GM12878 (cell line): Measurements from ENCODE around the gene MRM3. TPM values are rescaled to one million over a fixed set of nuclear protein-coding genes. Genes with fewer than 3 reads are reported as not detected.

Source experiments
- BCL11A ChIP-seq: IDR thresholded peaks from 2 replicates; pipeline ENCODE4 v1.6.1; 2011; ENCODE audit warnings: low read depth, low read length
- BCL3 ChIP-seq: IDR thresholded peaks from 2 replicates; pipeline ENCODE4 v1.6.1; 2011; ENCODE audit warnings: borderline replicate concordance, low read depth, mild to moderate bottlenecking, moderate library complexity, low read length; ENCODE audit not compliant: insufficient read depth, poor library complexity, severe bottlenecking
- BCLAF1 ChIP-seq: fragments of 450-650 bp; IDR thresholded peaks from 2 replicates; pipeline ENCODE4 v1.6.1; 2017; ENCODE audit warnings: antibody characterized with exemption, mild to moderate bottlenecking, moderate library complexity
- EED ChIP-seq: sonication (generic); IDR thresholded peaks from 2 replicates; pipeline ENCODE4 v1.6.1; 2016; ENCODE audit warnings: antibody characterized with exemption, low read depth
- EZH2 ChIP-seq: IDR thresholded peaks from 2 replicates; pipeline ENCODE4 v1.6.1; 2012; ENCODE audit warnings: low read depth, mild to moderate bottlenecking, control low read depth, inconsistent platforms, low read length, borderline replicate concordance; ENCODE audit not compliant: control insufficient read depth
- GATAD2B ChIP-seq: fragments of 450-650 bp; conservative IDR thresholded peaks from 2 replicates; pipeline ENCODE4 v1.6.1; 2017; ENCODE audit warnings: low read depth, mild to moderate bottlenecking, moderate library complexity
- JUND ChIP-seq: IDR thresholded peaks from 2 replicates; pipeline ENCODE4 v1.6.1; 2012; ENCODE audit warnings: low read depth, mild to moderate bottlenecking, low read length, improper control_type of control experiment, moderate library complexity
- MAX ChIP-seq: IDR thresholded peaks from 2 replicates; pipeline ENCODE4 v1.6.1; 2012; ENCODE audit warnings: low read depth, low read length, improper control_type of control experiment
- MLLT1 ChIP-seq: fragments of 450-650 bp; IDR thresholded peaks from 2 replicates; pipeline ENCODE4 v1.6.1; 2016; ENCODE audit warnings: mild to moderate bottlenecking
- MTA3 ChIP-seq: IDR thresholded peaks from 2 replicates; pipeline ENCODE4 v1.6.1; 2012; ENCODE audit warnings: low read length, inconsistent platforms, borderline replicate concordance
- MYB ChIP-seq: fragments of 150-350 bp; IDR thresholded peaks from 2 replicates; pipeline ENCODE4 v1.6.1; 2014; ENCODE audit warnings: mild to moderate bottlenecking, low read depth, low read length, borderline replicate concordance
- MYC ChIP-seq: IDR thresholded peaks from 2 replicates; pipeline ENCODE4 v1.6.1; 2011; ENCODE audit warnings: mild to moderate bottlenecking, low read length, moderate library complexity, inconsistent platforms; ENCODE audit not compliant: insufficient read depth, insufficient replicate concordance, insufficient read length, severe bottlenecking
- NFYA ChIP-seq: IDR thresholded peaks from 2 replicates; pipeline ENCODE4 v1.6.1; 2011; ENCODE audit warnings: low read depth, mild to moderate bottlenecking, low read length, improper control_type of control experiment, borderline replicate concordance
- POLR2A ChIP-seq: IDR thresholded peaks from 2 replicates; pipeline ENCODE4 v1.6.1; 2011; ENCODE audit warnings: low read depth, mild to moderate bottlenecking, low read length
- POLR2AphosphoS5 ChIP-seq: IDR thresholded peaks from 2 replicates; pipeline ENCODE4 v1.6.1; 2011; ENCODE audit warnings: mild to moderate bottlenecking, low read length, inconsistent platforms
- RAD21 ChIP-seq: IDR thresholded peaks from 2 replicates; pipeline ENCODE4 v1.6.1; 2011; ENCODE audit warnings: mild to moderate bottlenecking, low read depth, low read length, moderate library complexity; ENCODE audit not compliant: insufficient read depth
- SMAD1 ChIP-seq: fragments of 450-650 bp; IDR thresholded peaks from 2 replicates; pipeline ENCODE4 v1.6.1; 2018; ENCODE audit warnings: mild to moderate bottlenecking, low read depth; ENCODE audit not compliant: partially characterized antibody
- SMC3 ChIP-seq: IDR thresholded peaks from 2 replicates; pipeline ENCODE4 v1.6.1; 2011; ENCODE audit warnings: low read length, improper control_type of control experiment, borderline replicate concordance
- SPI1 ChIP-seq: IDR thresholded peaks from 2 replicates; pipeline ENCODE4 v1.6.1; 2011; ENCODE audit warnings: low read depth, mild to moderate bottlenecking, low read length, moderate library complexity, borderline replicate concordance; ENCODE audit not compliant: insufficient read depth
- WRNIP1 ChIP-seq: IDR thresholded peaks from 2 replicates; pipeline ENCODE4 v1.6.1; 2011; ENCODE audit warnings: low read depth, low read length, improper control_type of control experiment, borderline replicate concordance
- ZBTB33 ChIP-seq: fragments of 450-650 bp; IDR thresholded peaks from 2 replicates; pipeline ENCODE4 v1.6.1; 2017; ENCODE audit warnings: mild to moderate bottlenecking
- ZNF24 ChIP-seq: fragments of 450-650 bp; IDR thresholded peaks from 2 replicates; pipeline ENCODE4 v1.6.1; 2017; ENCODE audit warnings: antibody characterized with exemption, mild to moderate bottlenecking
- polyA plus RNA-seq, 11 experiments: library from polyadenylated mRNA; depleted of rRNA in 4 of 11; unstranded in 6 of 11; stranded (reverse) in 5 of 11; fragments of >200 nt; fragmentation: Nextera tagmentation in 4 of 11; fragmentation: Illumina TruSeq in 1 of 11; extraction: Ambion mirVana in 4 of 11; extraction: Trizol in 1 of 11; gene quantifications; 1 replicate in 1 of 11; 2 replicates in 10 of 11; pipeline versions ENCODE4 v1.2.1 to v1.2.3, GENCODE V29; 2011 to 2016; ENCODE audit warnings: inconsistent platforms in 2 of 11, missing spikeins in 2 of 11, low read depth in 1 of 11
- total RNA-seq, 4 experiments: library from RNA; depleted of rRNA in 3 of 4; stranded (reverse); fragments of >200 nt in 3 of 4; fragmentation: Illumina TruSeq in 1 of 4; extraction: Trizol in 1 of 4; gene quantifications; 2 replicates each; pipeline versions ENCODE4 v1.2.1 to v1.2.3, GENCODE V29; 2013 to 2021

MRM3 gene
- total and polyA plus RNA-seq, 10 of the 15 experiments (the other 5 are each of a cell fraction or from before 2014, with no cell fraction given) = 2.3 to 48.9 (median 26.6) TPM

GRCh38 chr17:752002-752619, 30.0 kb upstream of the MRM3 start, which contains the start of gene GEMIN4 (continued):
- TF ChIP-seq BCL3 = no peak
- TF ChIP-seq POLR2A = peak; percentile 88
- TF ChIP-seq ZBTB33 = no peak
- no peak for TF ChIP-seq MYB
- TF ChIP-seq MAX = 0 out of 2 replicates have a peak, but pooled peaks have one; percentile 40
- TF ChIP-seq GATAD2B = peak; percentile 76
- no peak for TF ChIP-seq BCLAF1
- TF ChIP-seq SMC3 = peak; percentile 50; the same call in 1 of the 2 replicates
- no peak for TF ChIP-seq SPI1
- TF ChIP-seq RAD21 = peak; percentile 40
- TF ChIP-seq WRNIP1 = no peak
- no peak for TF ChIP-seq EZH2
- TF ChIP-seq MYC = no peak
- no peak for TF ChIP-seq SMAD1
- no peak for TF ChIP-seq NFYA
- no peak for TF ChIP-seq ZNF24
- TF ChIP-seq MTA3 = no peak
- TF ChIP-seq POLR2AphosphoS5 = peak; percentile 86; the same call in 1 of the 2 replicates
- no peak for TF ChIP-seq MLLT1
- TF ChIP-seq EED = 0 out of 2 replicates have a peak, but pooled peaks have one; percentile 6
- TF ChIP-seq JUND = no peak; the same call in 1 of the 2 replicates
- no peak for TF ChIP-seq BCL11A
